Stimulated activated CD4-positive, alpha-beta T cell treated with anti-CD3 and anti-CD28 coated beads, TNF-alpha, amount 100 ng/mL, for 24 hours (primary cell): ENCODE data around the gene RBBP7.
"Not testable (repeated sequence)": the region's sequence is repeated elsewhere in the genome, so short reads cannot be mapped to it uniquely, and the experiment has no call there.

Experiments
- DNase-seq, 3 experiments: peaks; one replicate each; pipeline ENCODE4 v3.0.0-alpha.2; 2020; ENCODE audit warnings: low read depth in 3 of 3

RBBP7 gene

GRCh38 chrX:16867947-16868346 lies 2.2 kb downstream of the RBBP7 start:
- DNase-seq, result no peak

DNA sequence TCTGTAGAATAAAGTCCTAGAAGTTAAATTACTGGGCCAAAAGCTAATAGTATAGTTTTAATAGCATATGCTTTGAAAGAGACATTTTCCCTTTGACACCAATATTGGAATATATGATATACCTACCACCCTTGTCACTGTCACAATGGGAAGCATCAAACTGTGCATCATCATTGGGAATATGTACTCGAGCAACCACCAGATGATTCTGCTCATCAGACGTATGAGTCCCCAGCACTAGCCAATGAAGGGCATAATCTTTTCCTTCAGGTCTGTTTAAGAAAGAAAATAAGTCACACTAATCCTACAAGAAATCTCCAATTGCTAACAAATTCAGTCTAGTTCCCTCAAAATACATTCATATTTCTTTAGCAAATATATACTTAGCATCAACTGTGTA lies 7.3 kb downstream of the RBBP7 start:
- DNase-seq, result no peak

GRCh38 chrX:16856744-16857143 lies 13.4 kb downstream of the RBBP7 start:
- DNase-seq, result no peak

GRCh38 chrX:16856076-16856404 lies 14.1 kb downstream of the RBBP7 start:
- not testable (repeated sequence) for DNase-seq

- no peak for DNase-seq
Observed at GRCh38 chrX:16855363-16856075, 14.6 kb downstream of the RBBP7 start.

DNA sequence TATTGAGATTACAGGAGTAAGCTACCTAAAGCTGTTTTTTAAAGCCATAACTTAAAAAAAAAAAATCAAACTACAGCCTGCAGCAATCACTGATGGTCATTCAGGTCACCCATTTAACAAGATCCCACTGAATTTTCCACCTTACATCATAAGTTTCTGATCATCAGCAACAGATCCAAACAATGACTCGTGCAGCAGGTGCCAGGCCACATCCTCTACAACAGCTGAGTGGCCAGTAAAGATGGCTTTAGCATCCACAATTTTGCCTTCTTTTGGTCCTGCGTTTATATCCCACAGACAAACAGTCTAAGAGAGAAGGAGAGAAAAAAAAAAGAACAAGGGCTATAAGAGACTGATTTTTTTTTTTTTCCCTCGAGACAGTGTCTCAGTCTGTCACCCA lies 16.6 kb downstream of the RBBP7 start:
- no peak for DNase-seq

GRCh38 chrX:16852617-16853179 lies 17.5 kb downstream of the RBBP7 start:
- no peak for DNase-seq

DNA sequence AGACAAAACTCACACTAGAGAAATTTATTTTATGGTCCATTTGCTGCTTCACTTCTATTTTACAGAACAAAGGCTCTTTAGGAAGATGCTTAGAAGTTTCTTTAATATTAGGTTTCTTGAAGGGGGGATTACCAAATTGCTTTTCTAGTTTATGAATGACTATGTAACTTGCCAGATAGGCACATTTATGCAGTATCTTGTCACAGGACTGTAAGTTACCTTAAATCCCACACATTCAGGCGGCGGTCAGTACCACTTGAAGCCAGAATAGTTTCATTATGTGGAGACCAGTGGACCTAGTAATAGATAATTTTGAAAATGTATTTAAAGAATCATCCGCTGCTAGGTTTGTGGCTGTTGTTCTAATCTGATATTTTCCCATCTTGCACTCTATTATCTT lies 18.3 kb downstream of the RBBP7 start:
- no peak for DNase-seq

GRCh38 chrX:16851421-16851820 lies 18.7 kb downstream of the RBBP7 start:
- DNase-seq, result no peak

GRCh38 chrX:16848541-16848940 lies 21.6 kb downstream of the RBBP7 start:
- no peak for DNase-seq

GRCh38 chrX:16845686-16846085 lies 24.5 kb downstream of the RBBP7 start:
- DNase-seq, result no peak

DNA sequence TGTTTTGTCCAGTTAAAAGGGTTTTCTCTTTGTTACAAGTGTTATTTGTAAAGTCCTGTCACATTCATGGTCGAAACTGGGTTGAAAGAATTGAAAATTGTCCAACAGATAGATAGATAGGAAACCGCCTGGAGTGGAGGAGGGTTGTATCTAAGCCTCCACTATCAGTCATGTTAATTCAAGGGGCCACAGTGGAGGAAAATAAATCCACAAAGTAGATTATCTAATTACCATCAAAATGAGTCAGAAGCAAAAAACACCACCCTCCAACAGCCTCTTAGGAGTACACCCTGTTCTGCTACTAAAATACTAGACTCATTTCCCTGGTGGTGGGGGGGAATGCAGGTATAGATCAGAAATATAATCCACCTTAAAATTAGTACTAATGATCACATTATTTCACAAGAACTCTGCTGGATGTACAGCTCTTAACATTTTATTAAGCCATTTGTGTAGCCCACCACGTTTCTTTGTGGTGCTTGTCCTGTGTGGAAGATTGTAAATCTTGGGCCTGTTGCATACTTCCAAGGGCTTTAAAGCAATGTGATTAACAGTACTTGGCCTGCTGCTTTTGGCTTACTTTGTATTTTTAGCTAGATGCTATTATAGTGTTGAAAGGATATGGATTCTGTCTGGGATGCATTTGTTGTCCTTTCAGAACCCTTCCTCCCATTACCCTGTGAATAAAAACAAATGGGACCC lies 26.8 kb downstream of the RBBP7 start:
- no peak for DNase-seq

GRCh38 chrX:16842684-16843083 lies 27.5 kb downstream of the RBBP7 start:
- DNase-seq, result no peak

GRCh38 chrX:16839852-16840460 lies 30.2 kb downstream of the RBBP7 start:
- no peak for DNase-seq

DNA sequence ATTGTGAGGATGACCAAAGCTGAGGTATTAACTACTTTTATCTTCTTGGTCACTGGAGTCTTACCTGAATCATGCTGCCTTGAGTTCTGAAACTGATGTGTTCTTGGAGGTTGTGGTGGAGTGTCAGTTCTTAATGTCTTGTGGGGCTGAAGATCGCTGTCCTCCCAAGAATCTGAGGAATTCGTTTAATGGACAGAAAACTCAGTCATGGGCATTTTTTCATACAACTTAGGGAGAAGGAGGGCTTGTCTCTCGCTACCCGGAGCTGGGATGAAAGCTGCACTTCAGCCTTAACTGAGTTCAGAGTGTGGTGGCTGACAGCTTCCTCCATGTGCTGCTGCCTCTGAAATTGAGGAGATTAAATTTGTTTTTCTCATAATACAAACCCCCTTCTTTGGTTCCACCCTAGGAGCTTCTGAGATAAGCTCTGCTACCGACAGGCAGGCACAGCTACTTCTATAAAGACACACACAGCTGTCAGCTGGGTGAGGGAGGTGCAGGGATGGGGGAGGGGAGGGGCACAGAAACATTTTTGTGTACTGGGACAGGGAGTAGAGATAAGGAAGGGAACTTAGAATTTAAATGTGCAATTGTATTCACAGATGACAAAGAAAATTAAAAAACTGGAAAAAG lies 30.8 kb downstream of the RBBP7 start:
- no peak for DNase-seq

DNA sequence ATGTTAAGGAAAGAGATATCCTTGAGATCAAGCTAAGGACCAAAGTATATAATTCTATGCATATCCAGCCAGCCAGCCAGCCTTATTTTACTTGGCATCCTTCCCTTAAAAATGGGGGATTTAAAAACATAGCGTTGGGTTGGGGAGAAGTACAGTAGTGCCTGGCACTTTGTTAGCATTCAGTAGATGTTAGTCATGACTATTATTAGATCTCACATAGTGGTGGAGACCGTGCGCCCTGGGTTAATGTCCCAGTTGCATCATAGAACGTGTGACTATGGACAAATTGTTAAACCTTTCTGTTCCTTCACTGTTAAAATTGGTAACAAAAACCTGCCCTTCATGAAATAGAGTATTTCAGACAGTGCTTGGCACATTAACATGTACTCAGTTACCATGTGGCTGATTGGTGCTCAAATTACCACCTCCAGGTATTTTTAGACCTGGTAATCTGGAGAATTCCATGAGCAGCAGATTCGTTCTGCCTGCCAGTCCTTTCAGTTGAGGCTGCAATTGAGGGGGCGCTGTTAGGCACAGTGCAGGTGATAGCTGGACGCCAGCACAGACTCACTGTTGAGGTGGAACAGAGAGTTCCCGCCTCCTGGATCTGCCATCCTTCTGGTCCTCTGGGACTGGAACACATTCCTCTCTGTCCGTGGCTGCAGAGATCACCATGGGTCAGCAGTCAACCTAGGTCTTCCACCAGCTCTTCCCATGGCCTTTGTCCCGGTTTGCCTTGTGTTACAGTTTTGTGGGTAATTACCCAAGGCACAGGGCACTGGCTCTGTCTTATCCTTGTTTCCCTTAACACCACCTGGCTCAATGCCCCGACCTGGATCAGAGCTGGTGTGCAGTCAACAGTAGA lies 31.7 kb downstream of the RBBP7 start:
- no peak for DNase-seq

DNA sequence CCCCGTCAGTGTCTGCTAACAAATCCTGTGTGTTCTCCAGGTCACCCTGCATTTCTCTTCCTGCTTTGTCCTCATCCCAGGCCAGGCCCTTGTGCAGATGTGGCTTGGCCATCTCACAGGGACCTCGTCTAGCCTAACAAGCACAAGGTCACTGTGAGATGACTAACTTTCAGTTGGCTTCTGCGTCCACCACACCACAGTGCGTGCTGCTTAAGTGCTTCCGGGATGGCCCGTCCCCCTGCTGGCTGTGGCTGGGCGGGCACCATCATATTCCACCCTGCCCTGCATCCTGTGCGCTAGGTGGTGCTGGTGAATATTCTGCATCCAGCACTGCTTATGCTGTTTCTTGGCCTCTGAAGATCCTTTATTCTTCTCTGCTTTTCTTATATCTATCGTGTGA lies 33.8 kb downstream of the RBBP7 start:
- no peak for DNase-seq

DNA sequence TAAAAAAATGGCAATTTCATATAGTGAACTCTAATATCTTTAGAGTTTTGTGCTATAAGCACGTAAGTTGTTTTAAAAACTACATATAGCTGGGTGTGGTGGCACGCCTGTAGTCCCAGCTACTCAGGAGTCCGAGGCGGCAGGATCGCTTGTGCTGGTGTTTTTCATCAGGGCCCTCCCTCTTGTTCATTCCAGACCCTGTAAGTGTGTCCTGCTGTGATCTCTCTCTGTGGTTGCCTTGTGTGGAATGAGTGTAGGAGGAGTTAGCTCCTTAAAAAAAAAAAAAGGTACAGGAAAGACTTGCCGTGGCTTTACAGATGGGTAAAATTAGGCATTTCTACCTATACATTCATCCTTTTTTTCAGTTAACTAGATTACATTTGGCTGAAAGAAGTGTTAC lies 35.4 kb downstream of the RBBP7 start:
- DNase-seq, result no peak

- DNase-seq, result no peak
Observed at GRCh38 chrX:16832301-16832700, 37.9 kb downstream of the RBBP7 start.

GRCh38 chrX:16828124-16828908 lies 41.8 kb downstream of the RBBP7 start:
- DNase-seq, result no peak

GRCh38 chrX:16827225-16827624 lies 42.9 kb downstream of the RBBP7 start:
- DNase-seq, result no peak
